ENCODE measurements around the gene PRICKLE2. TPM values are rescaled to one million over a fixed set of nuclear protein-coding genes. Genes with fewer than 3 reads are reported as not detected.

The PRICKLE2 gene
- total and polyA plus RNA-seq, 4 donors = 0.89 to 8.0 (median 3.2) TPM

- H3K4me1 ChIP-seq (ENCODE audit: control insufficient read depth in 4 of 4, insufficient read depth in 4 of 4, low read length in 3 of 4) = no peaks in the 10 kb centered on the region
- no peaks in the 10 kb centered on the region for H3K36me3 ChIP-seq (ENCODE audit: control insufficient read depth in 4 of 4, insufficient read depth in 3 of 4, low read depth in 1 of 4, low read length in 3 of 4)
- no peak for DNase-seq (ENCODE audit: low spot score)
- peaks cover 0 to 5% (median 2%) of the 10 kb centered on the region in 4 donors for H3K9me3 ChIP-seq (ENCODE audit: control insufficient read depth in 4 of 4, low read length in 3 of 4)
- no peak overlapping the region for H3K27ac ChIP-seq (ENCODE audit: low read depth in 1 of 2, low read length in 2 of 2)
- no peak overlapping the region for H3K9ac ChIP-seq (ENCODE audit: low read depth in 1 of 2, low read length in 2 of 2)
- 83% methylated on average over 3 of the region's 3 CpGs for WGBS
- no peak overlapping the region for H3K4me3 ChIP-seq (ENCODE audit: low read depth in 1 of 3, low read length in 3 of 3)
- TF ChIP-seq EGR1 (IDR thresholded peaks at IDR 0.05; ENCODE audit: low read depth in 2 of 2) (no peak), RAD21 (IDR thresholded peaks at IDR 0.05) (no peak)
- peaks cover 0 to 10% (median 0%) of the 10 kb centered on the region in 4 donors for H3K27me3 ChIP-seq (ENCODE audit: control insufficient read depth in 4 of 4, insufficient read depth in 4 of 4, low read length in 3 of 4)
Observed at GRCh38 chr3:64059484-64060175, 165.6 kb downstream of the PRICKLE2 start.

GRCh38 chr3:64058566-64058965 lies 166.7 kb downstream of the PRICKLE2 start:
- TF ChIP-seq ATF3 (IDR thresholded peaks at IDR 0.05) (no peak), NR2F2 (IDR thresholded peaks at IDR 0.05) (peak; percentile 29), HNF4G (IDR thresholded peaks at IDR 0.05) (no peak), EGR1 (IDR thresholded peaks at IDR 0.05; ENCODE audit: low read depth in 2 of 2) (no peak), ZBTB33 (IDR thresholded peaks at IDR 0.05) (no peak), FOXA1 (IDR thresholded peaks at IDR 0.05) (no peak), REST (IDR thresholded peaks at IDR 0.05) (no peak)
- WGBS = 55% methylated on average over 4 of the region's 4 CpGs
- H3K9ac ChIP-seq (ENCODE audit: low read depth in 1 of 2, low read length in 2 of 2) = no peak overlapping the region

GRCh38 chr3:64057231-64057630 lies 168.0 kb downstream of the PRICKLE2 start:
- Histone ChIP-seq H3K4me3 (ENCODE audit: low read depth in 1 of 3, low read length in 3 of 3) (no peak overlapping the region), H3K4me1 (ENCODE audit: control insufficient read depth in 4 of 4, insufficient read depth in 4 of 4, low read length in 3 of 4) (no peaks in the 10 kb centered on the region), H3K27me3 (ENCODE audit: control insufficient read depth in 4 of 4, insufficient read depth in 4 of 4, low read length in 3 of 4) (peaks cover 0 to 11% (median 0%) of the 10 kb centered on the region in 4 donors), H3K9ac (ENCODE audit: low read depth in 1 of 2, low read length in 2 of 2) (no peak overlapping the region), H3K27ac (ENCODE audit: low read depth in 1 of 2, low read length in 2 of 2) (no peak overlapping the region), H3K9me3 (ENCODE audit: control insufficient read depth in 4 of 4, low read length in 3 of 4) (peaks cover 0 to 5% (median 2%) of the 10 kb centered on the region in 4 donors), H3K36me3 (ENCODE audit: control insufficient read depth in 4 of 4, insufficient read depth in 3 of 4, low read depth in 1 of 4, low read length in 3 of 4) (no peaks in the 10 kb centered on the region)
- 95% methylated on average over 4 of the region's 4 CpGs for WGBS
- DNase-seq (ENCODE audit: low spot score) = no peak
- TF ChIP-seq GABPA (IDR thresholded peaks at IDR 0.05 in 1 of 2, conservative IDR thresholded peaks at IDR 0.05 in 1 of 2) (no peak), JUND (IDR thresholded peaks at IDR 0.05) (no peak), RXRA (IDR thresholded peaks at IDR 0.05) (no peak), ZBTB33 (IDR thresholded peaks at IDR 0.05) (no peak)

More at GRCh38 chr3:64058566-64058965, 166.7 kb downstream of the PRICKLE2 start:
- no peaks in the 10 kb centered on the region for H3K4me1 ChIP-seq (ENCODE audit: control insufficient read depth in 4 of 4, insufficient read depth in 4 of 4, low read length in 3 of 4)
- DNase-seq (ENCODE audit: low spot score) = no peak
- H3K9me3 ChIP-seq (ENCODE audit: control insufficient read depth in 4 of 4, low read length in 3 of 4) = peaks cover 0 to 5% (median 2%) of the 10 kb centered on the region in 4 donors
- H3K27ac ChIP-seq (ENCODE audit: low read depth in 1 of 2, low read length in 2 of 2) = no peak overlapping the region
- peaks cover 0 to 13% (median 0%) of the 10 kb centered on the region in 4 donors for H3K27me3 ChIP-seq (ENCODE audit: control insufficient read depth in 4 of 4, insufficient read depth in 4 of 4, low read length in 3 of 4)
- H3K36me3 ChIP-seq (ENCODE audit: control insufficient read depth in 4 of 4, insufficient read depth in 3 of 4, low read depth in 1 of 4, low read length in 3 of 4) = no peaks in the 10 kb centered on the region
- no peak overlapping the region for H3K4me3 ChIP-seq (ENCODE audit: low read depth in 1 of 3, low read length in 3 of 3)

Measured in liver (tissue), 9 donors.